ENCODE data around the gene NOP9.

GRCh38 chr14:24263848-24264247 lies 35.8 kb upstream of the NOP9 start:
- TF ChIP-seq STAT5B (CRISPR knock-in tag; IDR thresholded peaks at IDR 0.05) (no peak), ZNF695 (CRISPR knock-in tag; IDR thresholded peaks at IDR 0.05) (no peak), IRF1 (CRISPR knock-in tag; IDR thresholded peaks at IDR 0.05; ENCODE audit: borderline replicate concordance) (no peak), EZH2 (IDR thresholded peaks at IDR 0.05; ENCODE audit: borderline replicate concordance, low read depth, low read length) (no peak), NCOA4 (IDR thresholded peaks at IDR 0.05; ENCODE audit: partially characterized antibody) (no peak), BRD4 (IDR thresholded peaks at IDR 0.05) (no peak), MYC (IDR thresholded peaks at IDR 0.05; ENCODE audit: low read depth, low read length) (no peak), MYC (CRISPR knock-in tag; IDR thresholded peaks at IDR 0.05; ENCODE audit: borderline replicate concordance, low read depth) (no peak), NR2C2 (CRISPR knock-in tag; IDR thresholded peaks at IDR 0.05) (no peak), NR2C2 (tag; IDR thresholded peaks at IDR 0.05) (no peak), PCBP2 (IDR thresholded peaks at IDR 0.05; ENCODE audit: low read depth, low read length, poor library complexity, severe bottlenecking) (no peak), CXXC5 (CRISPR knock-in tag; IDR thresholded peaks at IDR 0.05) (no peak), YY1 (IDR thresholded peaks at IDR 0.05; ENCODE audit: borderline replicate concordance in 1 of 3, control insufficient read depth in 1 of 3, extremely low read depth in 1 of 3, insufficient read depth in 3 of 3, insufficient read length in 1 of 3, insufficient replicate concordance in 2 of 3, low read depth in 1 of 3, low read length in 2 of 3) (no peak), CBX3 (IDR thresholded peaks at IDR 0.05; ENCODE audit: borderline replicate concordance in 1 of 2, low read length in 2 of 2) (no peak)
